WTC11 (cell line): ENCODE data around the gene SPACA7. TPM values are rescaled to one million over a fixed set of nuclear protein-coding genes. Genes with fewer than 3 reads are reported as not detected.

Experiments used
- ATAC-seq: fragments of 200-7000 bp; cut with Tn5 transposase; 2 replicates; pipeline ENCODE4 v1.10.0; 2021; ENCODE audit warnings: mild to moderate bottlenecking, moderate library complexity
- CTCF ChIA-PET: fragments of 300-600 bp; sonication (Branson Sonifier 250); formaldehyde crosslinking; loops from one replicate; lab custom pipeline; 2021; ENCODE audit warnings: antibody characterized with exemption; lab: Charles Lee
- POLR2A ChIA-PET: fragments of 350-600 bp; sonication (Branson Sonifier 250); formaldehyde crosslinking; loops from one replicate; lab custom pipeline; 2021; ENCODE audit warnings: antibody characterized with exemption; lab: Charles Lee
- DNase-seq: peaks from one replicate; pipeline ENCODE4 v3.0.0; 2021; ENCODE audit warnings: low spot score
- H3K27ac Mint-ChIP-seq: 2 replicates; pipeline ENCODE4 v1.8.0; 2021; ENCODE audit warnings: mixed read lengths
- H3K27me3 Mint-ChIP-seq: 2 replicates; pipeline ENCODE4 v1.8.0; 2021; ENCODE audit warnings: low read depth, mild to moderate bottlenecking, moderate library complexity, mixed read lengths
- H3K36me3 Mint-ChIP-seq: 2 replicates; pipeline ENCODE4 v1.8.0; 2021; ENCODE audit warnings: mixed read lengths
- H3K4me1 Mint-ChIP-seq: 2 replicates; pipeline ENCODE4 v1.8.0; 2022; ENCODE audit warnings: mixed read lengths
- H3K4me3 Mint-ChIP-seq: 2 replicates; pipeline ENCODE4 v1.8.0; 2021; ENCODE audit warnings: mild to moderate bottlenecking, moderate library complexity, mixed read lengths
- H3K9me3 Mint-ChIP-seq: 2 replicates; pipeline ENCODE4 v1.8.0; 2021; ENCODE audit warnings: mixed read lengths
- CREM ChIP-seq: sonication (generic); formaldehyde crosslinking; IDR thresholded peaks from 2 replicates; pipeline ENCODE4 v1.8.1; 2022; ENCODE audit warnings: mild to moderate bottlenecking, missing genetic modification reagents, moderate library complexity
- CTCF ChIP-seq: fragments of 200-600 bp; IDR thresholded peaks from 2 replicates; pipeline ENCODE4 v1.8.0; 2022; ENCODE audit warnings: antibody characterized with exemption
- E2F5 ChIP-seq: sonication (generic); formaldehyde crosslinking; IDR thresholded peaks from 2 replicates; pipeline ENCODE4 v1.8.1; 2022; ENCODE audit warnings: mild to moderate bottlenecking, moderate library complexity, missing genetic modification reagents
- FOXK1 ChIP-seq: sonication (generic); formaldehyde crosslinking; IDR thresholded peaks from 2 replicates; pipeline ENCODE4 v1.8.0; 2022; ENCODE audit warnings: mild to moderate bottlenecking, moderate library complexity, missing genetic modification reagents
- GRHL2 ChIP-seq: fragments of 250-450 bp; sonication (Bioruptor Pico); IDR thresholded peaks from 2 replicates; pipeline ENCODE4 v1.8.0; 2022; ENCODE audit warnings: mild to moderate bottlenecking, moderate library complexity; ENCODE audit not compliant: insufficient replicate concordance, severe bottlenecking
- KAT7 ChIP-seq: sonication (generic); formaldehyde crosslinking; IDR thresholded peaks from 2 replicates; pipeline ENCODE4 v1.8.1; 2023; ENCODE audit warnings: missing genetic modification reagents, mild to moderate bottlenecking, borderline replicate concordance
- MYBL2 ChIP-seq: sonication (generic); formaldehyde crosslinking; IDR thresholded peaks from 2 replicates; pipeline ENCODE4 v1.8.1; 2023; ENCODE audit warnings: mild to moderate bottlenecking, moderate library complexity, missing genetic modification reagents
- NFYB ChIP-seq: sonication (generic); formaldehyde crosslinking; conservative IDR thresholded peaks from 2 replicates; pipeline ENCODE4 v1.8.0; 2022; ENCODE audit warnings: low read depth, missing genetic modification reagents
- NR3C1 ChIP-seq: sonication (generic); formaldehyde crosslinking; conservative IDR thresholded peaks from 2 replicates; pipeline ENCODE4 v1.8.1; 2023; ENCODE audit warnings: low read depth, mild to moderate bottlenecking, missing genetic modification reagents
- RELA ChIP-seq: sonication (generic); formaldehyde crosslinking; IDR thresholded peaks from 2 replicates; pipeline ENCODE4 v1.8.1; 2022; ENCODE audit warnings: missing genetic modification reagents, mild to moderate bottlenecking, borderline replicate concordance
- TCF7 ChIP-seq: sonication (generic); formaldehyde crosslinking; IDR thresholded peaks from 2 replicates; pipeline ENCODE4 v1.8.0; 2022; ENCODE audit warnings: mild to moderate bottlenecking, low read depth, missing genetic modification reagents, moderate library complexity
- USF1 ChIP-seq: sonication (generic); formaldehyde crosslinking; IDR thresholded peaks from 2 replicates; pipeline ENCODE4 v1.8.0; 2022; ENCODE audit warnings: mild to moderate bottlenecking, missing genetic modification reagents
- USF2 ChIP-seq: sonication (generic); formaldehyde crosslinking; IDR thresholded peaks from 2 replicates; pipeline ENCODE4 v1.8.1; 2023; ENCODE audit warnings: mild to moderate bottlenecking, missing genetic modification reagents, moderate library complexity
- ZNF423 ChIP-seq: fragments of 250-450 bp; sonication (Bioruptor Pico); IDR thresholded peaks from 2 replicates; pipeline ENCODE4 v2.1.2; 2022; ENCODE audit warnings: mild to moderate bottlenecking, moderate library complexity
- ZNF425 ChIP-seq: fragments of 250-450 bp; sonication (Bioruptor Pico); conservative IDR thresholded peaks from 2 replicates; pipeline ENCODE4 v1.9.0; 2021; ENCODE audit warnings: mild to moderate bottlenecking
- total RNA-seq: library from RNA; stranded (reverse); gene quantifications from 3 replicates; pipeline ENCODE4 v1.2.3, GENCODE V29; 2021
- TF ChIP-seq, protein P1 (sequence below): sonication (generic); formaldehyde crosslinking; IDR thresholded peaks from 2 replicates; pipeline ENCODE4 v1.8.0; 2022; ENCODE audit warnings: mild to moderate bottlenecking, missing genetic modification reagents

Gene SPACA7
- total RNA-seq, 1 experiment from 2014 or later, result not detected

DNA sequence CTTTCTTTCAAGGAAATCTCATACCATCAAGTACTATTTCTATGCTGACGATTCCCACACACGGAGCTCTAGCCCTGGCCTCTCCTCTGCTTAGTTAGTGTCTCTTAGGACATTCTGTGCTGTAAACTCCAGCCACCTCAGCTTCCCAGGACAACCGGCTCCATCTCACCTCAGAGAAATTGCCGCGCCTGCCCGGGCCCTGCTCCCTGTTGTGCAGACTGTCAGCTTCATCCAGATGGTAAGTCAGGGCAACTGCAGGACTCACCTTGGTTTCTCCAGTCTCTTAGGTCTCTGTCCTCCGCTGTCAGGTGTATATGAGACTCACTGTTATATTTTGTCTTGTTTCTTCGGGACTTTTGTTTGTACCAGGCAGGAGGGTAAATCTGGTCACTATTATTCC lies 98.7 kb downstream of the SPACA7 start:
- no peak; the same call in 1 of the 2 replicates for ATAC-seq
- ChIA-PET CTCF (interaction anchor here (0.7 to 1.5 kb wide), 2 partner anchors 32 to 35 kb away, joined by 3 to 4 read pairs; no protein-coding TSS in a partner anchor), POLR2A (no interaction called here)
- no peak overlapping the region for H3K4me3 Mint-ChIP-seq
- DNase-seq, result no peak
- no peaks in the 10 kb centered on the region for H3K27me3 Mint-ChIP-seq
- H3K4me1 Mint-ChIP-seq, result no peaks in the 10 kb centered on the region
- no peaks in the 10 kb centered on the region; the same call in 1 of the 2 replicates for H3K9me3 Mint-ChIP-seq
- H3K27ac Mint-ChIP-seq, result no peak overlapping the region
- H3K36me3 Mint-ChIP-seq, result no peaks in the 10 kb centered on the region
- no peak for TF ChIP-seq TCF7
- TF ChIP-seq KAT7 (CRISPR knock-in tag), result no peak
- no peak for TF ChIP-seq CTCF
- no peak for TF ChIP-seq ZNF423
- no peak for TF ChIP-seq FOXK1 (CRISPR knock-in tag)
- TF ChIP-seq RELA (CRISPR knock-in tag), result no peak
- TF ChIP-seq USF2 (CRISPR knock-in tag), result no peak
- no peak for TF ChIP-seq CREM (CRISPR knock-in tag)
- TF ChIP-seq ZNF425 (CRISPR knock-in tag), result no peak
- TF ChIP-seq NFYB (CRISPR knock-in tag), result no peak
- no peak for TF ChIP-seq GRHL2 (CRISPR knock-in tag)
- no peak for TF ChIP-seq E2F5 (CRISPR knock-in tag)
- TF ChIP-seq NR3C1 (CRISPR knock-in tag), result no peak
- TF ChIP-seq, protein P1, sequence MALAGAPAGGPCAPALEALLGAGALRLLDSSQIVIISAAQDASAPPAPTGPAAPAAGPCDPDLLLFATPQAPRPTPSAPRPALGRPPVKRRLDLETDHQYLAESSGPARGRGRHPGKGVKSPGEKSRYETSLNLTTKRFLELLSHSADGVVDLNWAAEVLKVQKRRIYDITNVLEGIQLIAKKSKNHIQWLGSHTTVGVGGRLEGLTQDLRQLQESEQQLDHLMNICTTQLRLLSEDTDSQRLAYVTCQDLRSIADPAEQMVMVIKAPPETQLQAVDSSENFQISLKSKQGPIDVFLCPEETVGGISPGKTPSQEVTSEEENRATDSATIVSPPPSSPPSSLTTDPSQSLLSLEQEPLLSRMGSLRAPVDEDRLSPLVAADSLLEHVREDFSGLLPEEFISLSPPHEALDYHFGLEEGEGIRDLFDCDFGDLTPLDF (CRISPR knock-in tag), result no peak

- Mint-ChIP-seq H3K27me3 (no peaks in the 10 kb centered on the region), H3K9me3 (no peaks in the 10 kb centered on the region; the same call in 1 of the 2 replicates), H3K4me1 (no peaks in the 10 kb centered on the region), H3K27ac (no peak overlapping the region), H3K4me3 (no peak overlapping the region), H3K36me3 (no peaks in the 10 kb centered on the region)
- CTCF ChIA-PET, result no interaction called here
- TF ChIP-seq CTCF (no peak), USF1 (CRISPR knock-in tag) (no peak), MYBL2 (CRISPR knock-in tag) (no peak)
- ATAC-seq, result no peak
- no peak for DNase-seq
- POLR2A ChIA-PET, result no interaction called here
Observed at GRCh38 chr13:112475889-112476288, 99.7 kb downstream of the SPACA7 start.
